DOHH2 (cell line): ENCODE data around the gene TMEM255A.

Experiments
- H3F3A ChIP-seq: fragments of 200-600 bp; sonication (generic), shearing (Covaris generic); 2 replicates; pipeline ENCODE4 v1.6.0; 2016; ENCODE audit warnings: antibody characterized with exemption, mild to moderate bottlenecking; ENCODE audit not compliant: control insufficient read depth, insufficient read depth
- H3K27ac ChIP-seq: fragments of 200-600 bp; sonication (generic); 2 replicates; pipeline ENCODE4 v1.5.1; 2014; ENCODE audit warnings: low read depth, mild to moderate bottlenecking, low read length, moderate library complexity
- H3K27me3 ChIP-seq: fragments of 200-600 bp; sonication (generic); 2 replicates; pipeline ENCODE4 v1.6.1; 2014; ENCODE audit warnings: mild to moderate bottlenecking, low read length, mixed read lengths; ENCODE audit not compliant: control insufficient read depth
- H3K36me3 ChIP-seq: fragments of 200-600 bp; sonication (generic); 2 replicates; pipeline ENCODE4 v1.6.1; 2014; ENCODE audit warnings: mild to moderate bottlenecking, low read length, moderate library complexity, mixed read lengths; ENCODE audit not compliant: control insufficient read depth
- H3K4me1 ChIP-seq: fragments of 200-600 bp; sonication (generic); 2 replicates; pipeline ENCODE4 v1.6.1; 2014; ENCODE audit warnings: mild to moderate bottlenecking, low read length, mixed read lengths; ENCODE audit not compliant: control insufficient read depth
- H3K4me2 ChIP-seq: fragments of 200-600 bp; sonication (generic); 2 replicates; pipeline ENCODE4 v1.6.0; 2014; ENCODE audit warnings: mild to moderate bottlenecking, low read length, moderate library complexity
- H3K4me3 ChIP-seq: fragments of 200-600 bp; sonication (generic); 2 replicates; pipeline ENCODE4 v1.5.1; 2014; ENCODE audit warnings: mild to moderate bottlenecking, low read length, mixed read lengths
- H3K79me2 ChIP-seq: fragments of 200-600 bp; sonication (generic); 2 replicates; pipeline ENCODE4 v1.6.1; 2014; ENCODE audit warnings: mild to moderate bottlenecking, low read length, mixed read lengths; ENCODE audit not compliant: control insufficient read depth
- H3K9me2 ChIP-seq: fragments of 200-600 bp; sonication (generic); replicated peaks from 2 replicates; pipeline ENCODE4 v1.6.1; 2014; ENCODE audit warnings: mild to moderate bottlenecking, low read length, mixed read lengths; ENCODE audit not compliant: control insufficient read depth
- H3K9me3 ChIP-seq: fragments of 200-600 bp; sonication (generic); 2 replicates; pipeline ENCODE4 v1.6.1; 2014; ENCODE audit warnings: antibody characterized with exemption, low read length, mixed read lengths; ENCODE audit not compliant: control insufficient read depth, insufficient read depth
- H4K20me1 ChIP-seq: fragments of 200-600 bp; sonication (generic); 2 replicates; pipeline ENCODE4 v1.6.0; 2014; ENCODE audit warnings: low read depth, mild to moderate bottlenecking, antibody characterized with exemption, low read length, moderate library complexity; ENCODE audit not compliant: control insufficient read depth, insufficient read depth
- EZH2phosphoT487 ChIP-seq: fragments of 200-600 bp; sonication (generic); IDR thresholded peaks from 2 replicates; pipeline ENCODE4 v1.6.1; 2017; ENCODE audit warnings: borderline replicate concordance, mild to moderate bottlenecking, antibody characterized with exemption, low read length, moderate library complexity, mixed read lengths
- TF ChIP-seq, protein P1 (sequence below): fragments of 200-600 bp; sonication (generic); IDR thresholded peaks from one replicate; pipeline ENCODE4 v1.5.1; 2014; ENCODE audit warnings: antibody characterized with exemption, mild to moderate bottlenecking, low read depth, low read length; ENCODE audit not compliant: poor library complexity, severe bottlenecking

TMEM255A gene

DNA sequence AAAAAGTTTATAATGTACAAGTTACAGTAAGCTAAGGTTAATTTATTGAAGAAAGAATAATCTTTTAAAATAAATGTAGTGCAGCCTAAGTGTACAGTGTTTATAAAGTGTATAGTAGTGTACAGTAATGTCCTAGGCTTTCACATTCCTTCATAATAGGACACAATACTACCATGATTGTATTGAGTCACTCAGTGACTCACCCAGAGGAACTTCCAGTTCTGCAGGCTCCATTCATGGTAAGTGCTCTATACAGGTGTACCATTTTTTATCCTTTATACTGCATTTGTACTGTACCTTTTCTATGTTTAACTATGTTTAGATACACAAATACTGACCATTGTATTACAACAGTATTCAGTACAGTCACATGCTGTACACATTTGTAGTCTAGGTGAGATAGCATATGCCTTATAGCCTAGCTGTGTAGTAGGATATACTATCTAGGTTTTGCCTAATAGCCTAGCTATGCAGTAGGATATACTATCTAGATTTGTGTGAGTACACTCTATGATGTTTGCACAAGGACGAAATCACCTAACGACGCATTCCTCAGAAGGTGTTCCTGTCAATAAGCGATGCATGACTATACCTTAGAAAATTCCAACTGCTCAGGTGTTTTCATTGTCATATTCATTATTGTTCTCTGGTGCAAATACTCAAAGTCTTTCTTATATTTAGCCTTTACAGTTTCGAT is 5.5 kb upstream of the TMEM255A start:
- H3K4me2 ChIP-seq = no peak overlapping the region
- no peak overlapping the region for H3K4me3 ChIP-seq
- no peak for TF ChIP-seq EZH2phosphoT487
- TF ChIP-seq, protein P1, sequence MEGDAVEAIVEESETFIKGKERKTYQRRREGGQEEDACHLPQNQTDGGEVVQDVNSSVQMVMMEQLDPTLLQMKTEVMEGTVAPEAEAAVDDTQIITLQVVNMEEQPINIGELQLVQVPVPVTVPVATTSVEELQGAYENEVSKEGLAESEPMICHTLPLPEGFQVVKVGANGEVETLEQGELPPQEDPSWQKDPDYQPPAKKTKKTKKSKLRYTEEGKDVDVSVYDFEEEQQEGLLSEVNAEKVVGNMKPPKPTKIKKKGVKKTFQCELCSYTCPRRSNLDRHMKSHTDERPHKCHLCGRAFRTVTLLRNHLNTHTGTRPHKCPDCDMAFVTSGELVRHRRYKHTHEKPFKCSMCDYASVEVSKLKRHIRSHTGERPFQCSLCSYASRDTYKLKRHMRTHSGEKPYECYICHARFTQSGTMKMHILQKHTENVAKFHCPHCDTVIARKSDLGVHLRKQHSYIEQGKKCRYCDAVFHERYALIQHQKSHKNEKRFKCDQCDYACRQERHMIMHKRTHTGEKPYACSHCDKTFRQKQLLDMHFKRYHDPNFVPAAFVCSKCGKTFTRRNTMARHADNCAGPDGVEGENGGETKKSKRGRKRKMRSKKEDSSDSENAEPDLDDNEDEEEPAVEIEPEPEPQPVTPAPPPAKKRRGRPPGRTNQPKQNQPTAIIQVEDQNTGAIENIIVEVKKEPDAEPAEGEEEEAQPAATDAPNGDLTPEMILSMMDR = no peak
- H3K9me2 ChIP-seq = no peaks in the 10 kb centered on the region
- no peak overlapping the region for H3K27ac ChIP-seq
- no peaks in the 10 kb centered on the region for H4K20me1 ChIP-seq
- H3K9me3 ChIP-seq = no peaks in the 10 kb centered on the region
- peaks cover 3% of the 10 kb centered on the region for H3K27me3 ChIP-seq
- no peaks in the 10 kb centered on the region for H3K4me1 ChIP-seq
- no peaks in the 10 kb centered on the region for H3F3A ChIP-seq
- H3K36me3 ChIP-seq = no peaks in the 10 kb centered on the region
- no peaks in the 10 kb centered on the region for H3K79me2 ChIP-seq

DNA sequence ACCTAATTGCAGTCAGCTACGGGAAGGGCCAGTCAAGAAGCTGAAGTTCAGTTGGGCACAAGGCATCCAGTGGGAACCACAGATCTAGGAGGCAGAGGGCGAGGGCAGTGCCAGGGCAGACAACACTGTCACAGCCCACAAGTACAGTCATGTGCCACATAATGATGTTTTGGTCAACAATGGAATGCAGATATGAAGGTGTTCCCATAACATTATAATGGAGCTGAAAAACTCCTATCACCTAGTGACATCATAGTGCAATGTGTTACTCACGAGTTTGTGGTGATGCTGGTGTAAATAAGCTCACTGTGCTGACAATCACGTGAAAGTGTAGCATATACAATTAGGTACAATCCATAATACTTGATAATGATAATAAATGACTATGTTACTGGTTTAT is 4.5 kb upstream of the TMEM255A start:
- H3K79me2 ChIP-seq = no peaks in the 10 kb centered on the region
- no peaks in the 10 kb centered on the region for H3F3A ChIP-seq
- peaks cover 3% of the 10 kb centered on the region for H3K27me3 ChIP-seq
- no peaks in the 10 kb centered on the region for H3K9me3 ChIP-seq
- H3K4me1 ChIP-seq = no peaks in the 10 kb centered on the region
- H3K36me3 ChIP-seq = no peaks in the 10 kb centered on the region
- H3K27ac ChIP-seq = no peak overlapping the region
- no peaks in the 10 kb centered on the region for H3K9me2 ChIP-seq
- H3K4me2 ChIP-seq = no peak overlapping the region
- no peaks in the 10 kb centered on the region for H4K20me1 ChIP-seq
- TF ChIP-seq, protein P1 = no peak
- no peak for TF ChIP-seq EZH2phosphoT487
- no peak overlapping the region for H3K4me3 ChIP-seq

DNA sequence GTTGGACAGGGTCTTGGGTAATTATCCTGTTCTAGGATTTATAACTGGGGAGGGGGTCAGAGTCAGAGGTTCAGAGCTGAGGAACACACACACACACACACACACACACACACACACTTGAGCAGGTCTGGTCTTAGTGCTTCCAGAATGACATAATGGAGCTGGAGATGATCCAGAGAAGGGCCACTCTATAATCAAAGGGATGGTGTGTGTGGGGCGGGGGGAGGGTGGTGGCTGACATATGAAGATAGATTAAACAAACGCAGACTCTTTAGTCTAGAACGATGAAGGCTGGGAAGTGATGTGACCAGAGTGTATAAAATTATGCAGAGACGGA is 434 bp upstream of the TMEM255A start:
- H3F3A ChIP-seq = no peaks in the 10 kb centered on the region
- no peaks in the 10 kb centered on the region for H3K9me2 ChIP-seq
- no peak overlapping the region for H3K27ac ChIP-seq
- peaks cover 11% of the 10 kb centered on the region for H3K4me1 ChIP-seq
- H3K27me3 ChIP-seq = peaks cover 23% of the 10 kb centered on the region
- TF ChIP-seq EZH2phosphoT487 = no peak
- TF ChIP-seq, protein P1 = no peak
- no peaks in the 10 kb centered on the region for H4K20me1 ChIP-seq
- H3K79me2 ChIP-seq = no peaks in the 10 kb centered on the region
- H3K4me3 ChIP-seq = no peak overlapping the region
- no peak overlapping the region for H3K4me2 ChIP-seq
- H3K9me3 ChIP-seq = no peaks in the 10 kb centered on the region
- H3K36me3 ChIP-seq = no peaks in the 10 kb centered on the region
